HCT116 (cell line): ENCODE measurements around the gene EVC. TPM values are rescaled to one million over a fixed set of nuclear protein-coding genes. Genes with fewer than 3 reads are reported as not detected.

Source experiments
- ATAC-seq: fragments of 200-7000 bp; cut with Tn5 transposase; 2 replicates; pipeline ENCODE4 v1.9.1; 2020; ENCODE audit warnings: mild to moderate bottlenecking, moderate library complexity
- BruUV-seq: library from RNA; stranded (reverse); fragments of 400-500 nt; replicated peaks from 2 replicates; lab custom pipeline; 2021; lab: Mats Ljungman, UMichigan
- CTCF ChIA-PET: fragments of 300-600 bp; sonication (Branson Sonifier 250); formaldehyde crosslinking; loops from one replicate; lab custom pipeline; 2021; ENCODE audit warnings: antibody characterized with exemption; lab: Charles Lee
- POLR2A ChIA-PET: fragments of 300-600, 350-600 bp; sonication (Branson Sonifier 250); formaldehyde crosslinking; loops from one replicate; lab custom pipeline; 2021; ENCODE audit warnings: antibody characterized with exemption; lab: Charles Lee
- RAD21 ChIA-PET, 2 experiments: fragments of 300-600 bp; sonication (Branson Sonifier 250); formaldehyde crosslinking; loops; one replicate each; lab custom pipeline; 2023; ENCODE audit warnings: low total read pairs in 2 of 2; ENCODE audit not compliant: uncharacterized antibody in 2 of 2, unreplicated experiment in 2 of 2, low non-redundant PET in 1 of 2; lab: Charles Lee
- DNase-seq: peaks from one replicate; pipeline ENCODE4 v3.0.0-alpha.2; 2010; ENCODE audit warnings: low read depth, low spot score
- H2AFZ ChIP-seq: fragments of 200-600 bp; shearing (Covaris generic), sonication (generic); 2 replicates; pipeline ENCODE4 v1.6.1; 2017; ENCODE audit warnings: low read depth, mixed run types, mixed read lengths, antibody characterized with exemption, low read length; ENCODE audit not compliant: poor library complexity, severe bottlenecking
- H3K27ac ChIP-seq: 2 replicates; pipeline ENCODE4 v1.5.1; 2012; ENCODE audit warnings: low read depth, low read length
- H3K27me3 ChIP-seq: fragments of 200-600 bp; sonication (generic); 2 replicates; pipeline ENCODE4 v1.6.1; 2016; ENCODE audit warnings: mixed run types, low read length, mixed read lengths; ENCODE audit not compliant: insufficient read depth
- H3K36me3 ChIP-seq, 2 experiments: fragments of 200-500 bp in 1 of 2; fragments of 200-600 bp in 1 of 2; sonication (Bioruptor generic) in 1 of 2; sonication (generic) in 1 of 2; 2 replicates each; pipeline versions ENCODE4 v1.5.1 to v1.6.1; 2014 to 2016; ENCODE audit warnings: low read length in 2 of 2, inconsistent platforms in 1 of 2, mixed read lengths in 1 of 2, mixed run types in 1 of 2; ENCODE audit not compliant: insufficient read depth in 2 of 2, control insufficient read depth in 1 of 2
- H3K4me1 ChIP-seq, 2 experiments: fragments of 200-600 bp in 1 of 2; sonication (generic) in 1 of 2; 2 replicates each; pipeline versions ENCODE4 v1.5.1 to v1.6.1; 2012 to 2017; ENCODE audit warnings: low read length in 2 of 2, inconsistent platforms in 1 of 2, mild to moderate bottlenecking in 1 of 2, mixed read lengths in 1 of 2, mixed run types in 1 of 2, moderate library complexity in 1 of 2; ENCODE audit not compliant: insufficient read depth in 2 of 2, control insufficient read depth in 1 of 2
- H3K4me2 ChIP-seq: fragments of 200-600 bp; sonication (generic); 2 replicates; pipeline ENCODE4 v1.6.1; 2017; ENCODE audit warnings: mixed run types, low read length, mixed read lengths
- H3K4me3 ChIP-seq, 2 experiments: fragments of 200-600 bp in 1 of 2; sonication (generic) in 1 of 2; replicated peaks in 1 of 2; 2 replicates each; pipeline ENCODE4 v1.5.1; 2011 to 2016; ENCODE audit warnings: low read length in 2 of 2, control low read depth in 1 of 2, low read depth in 1 of 2, mild to moderate bottlenecking in 1 of 2, mixed read lengths in 1 of 2, mixed run types in 1 of 2
- H3K79me2 ChIP-seq: fragments of 200-600 bp; sonication (generic); 2 replicates; pipeline ENCODE4 v1.6.1; 2017; ENCODE audit warnings: mild to moderate bottlenecking, mixed run types, low read length, moderate library complexity, mixed read lengths; ENCODE audit not compliant: insufficient read depth
- H3K9ac ChIP-seq: fragments of 200-600 bp; sonication (generic); 2 replicates; pipeline ENCODE4 v1.6.1; 2016; ENCODE audit warnings: low read length, mixed read lengths
- H3K9me2 ChIP-seq: fragments of 200-600 bp; sonication (generic), shearing (Covaris generic); 2 replicates; pipeline ENCODE4 v1.6.1; 2017; ENCODE audit warnings: mixed run types, mild to moderate bottlenecking, moderate library complexity; ENCODE audit not compliant: insufficient read depth
- H3K9me3 ChIP-seq, 2 experiments: fragments of 200-500 bp in 1 of 2; fragments of 200-600 bp in 1 of 2; sonication (Bioruptor generic) in 1 of 2; sonication (generic) in 1 of 2; 2 replicates each; pipeline ENCODE4 v1.6.1; 2014 to 2017; ENCODE audit warnings: low read length in 2 of 2, mixed read lengths in 2 of 2, inconsistent platforms in 1 of 2, low read depth in 1 of 2, mild to moderate bottlenecking in 1 of 2, mixed run types in 1 of 2, moderate library complexity in 1 of 2; ENCODE audit not compliant: control insufficient read depth in 1 of 2, insufficient read depth in 1 of 2
- H4K20me1 ChIP-seq: fragments of 200-600 bp; sonication (generic), shearing (Covaris generic); 2 replicates; pipeline ENCODE4 v1.6.1; 2017; ENCODE audit warnings: mixed run types, mild to moderate bottlenecking, moderate library complexity; ENCODE audit not compliant: insufficient read depth
- CEBPB ChIP-seq: IDR thresholded peaks from 2 replicates; pipeline ENCODE4 v1.6.1; 2012; ENCODE audit warnings: low read depth
- EGR1 ChIP-seq: IDR thresholded peaks from 2 replicates; pipeline ENCODE4 v1.6.1; 2012; ENCODE audit warnings: low read depth
- ELF1 ChIP-seq: IDR thresholded peaks from 2 replicates; pipeline ENCODE4 v1.6.1; 2012; ENCODE audit warnings: low read depth, borderline replicate concordance
- EZH2phosphoT487 ChIP-seq: fragments of 200-600 bp; IDR thresholded peaks from 2 replicates; pipeline ENCODE4 v1.6.1; 2018; ENCODE audit warnings: antibody characterized with exemption, borderline replicate concordance
- FOSL1 ChIP-seq: IDR thresholded peaks from 2 replicates; pipeline ENCODE4 v1.6.1; 2012; ENCODE audit warnings: low read depth
- JUND ChIP-seq: IDR thresholded peaks from 2 replicates; pipeline ENCODE4 v1.6.1; 2012
- MAX ChIP-seq: IDR thresholded peaks from 2 replicates; pipeline ENCODE4 v1.6.1; 2012
- POLR2A ChIP-seq: IDR thresholded peaks from 2 replicates; pipeline ENCODE4 v1.7.0; 2011; ENCODE audit warnings: borderline replicate concordance; ENCODE audit not compliant: insufficient read depth, insufficient read length; ENCODE audit errors: extremely low read depth
- RAD21 ChIP-seq: IDR thresholded peaks from 2 replicates; pipeline ENCODE4 v1.6.1; 2012; ENCODE audit warnings: low read depth, mild to moderate bottlenecking
- REST ChIP-seq: IDR thresholded peaks from 2 replicates; pipeline ENCODE4 v1.6.1; 2012; ENCODE audit warnings: low read depth
- SP1 ChIP-seq: IDR thresholded peaks from 2 replicates; pipeline ENCODE4 v1.6.1; 2012; ENCODE audit warnings: low read depth
- TCF7L2 ChIP-seq: IDR thresholded peaks from 2 replicates; pipeline ENCODE4 v1.7.0; 2011; ENCODE audit warnings: borderline replicate concordance, inconsistent platforms; ENCODE audit not compliant: insufficient read depth, insufficient read length; ENCODE audit errors: extremely low read depth
- YY1 ChIP-seq: IDR thresholded peaks from 2 replicates; pipeline ENCODE4 v1.6.1; 2011; ENCODE audit warnings: low read length, low read depth, moderate library complexity, mild to moderate bottlenecking; ENCODE audit not compliant: insufficient replicate concordance; ENCODE audit errors: extremely low read depth
- ZBTB33 ChIP-seq: IDR thresholded peaks from 2 replicates; pipeline ENCODE4 v1.6.1; 2011; ENCODE audit warnings: mild to moderate bottlenecking, low read length, moderate library complexity; ENCODE audit not compliant: insufficient replicate concordance; ENCODE audit errors: extremely low read depth
- ZFX ChIP-seq: fragments of 450-650 bp; IDR thresholded peaks from 2 replicates; pipeline ENCODE4 v1.6.1; 2017
- ZNF274 ChIP-seq: fragments of 200-500 bp; sonication (Bioruptor generic); IDR thresholded peaks from 2 replicates; pipeline ENCODE4 v1.6.1; 2014; ENCODE audit warnings: mild to moderate bottlenecking, low read depth, low read length, inconsistent platforms
- intact Hi-C: fragments of 100-400 bp; cut with micrococcal nuclease; formaldehyde crosslinking; loops from 2 replicates; pipeline ENCODE4 v1.10.0; 2022
- total RNA-seq: library from RNA; stranded (reverse); gene quantifications from one replicate; pipeline ENCODE4 v1.2.1, GENCODE V29; 2021; ENCODE audit not compliant: unreplicated experiment

The EVC gene
- total RNA-seq, 1 experiment from 2014 or later: 0.15 TPM

GRCh38 chr4:5755679-5756078, 44.7 kb downstream of the EVC start:
- Histone ChIP-seq H3K79me2 (no peaks in the 10 kb centered on the region), H4K20me1 (no peaks in the 10 kb centered on the region), H3K27ac (no peak overlapping the region), H3K27me3 (no peaks in the 10 kb centered on the region), H3K4me2 (no peak overlapping the region), H3K9me2 (no peaks in the 10 kb centered on the region), H2AFZ (no peak overlapping the region), H3K36me3 (no peaks in the 10 kb centered on the region), H3K9me3 (no peaks in the 10 kb centered on the region), H3K4me3 (no peak overlapping the region), H3K4me1 (peaks cover 16 to 61% of the 10 kb centered on the region in 2 experiments), H3K9ac (no peak overlapping the region)
- DNase-seq (no peak), ATAC-seq (no peak)
- intact Hi-C loops: no loop called here
- BruUV-seq: no TSS peak
- RAD21 ChIA-PET: no interaction called here
- no peak for TF ChIP-seq EGR1
- TF ChIP-seq EZH2phosphoT487: no peak
- TF ChIP-seq POLR2A: no peak
- TF ChIP-seq ZFX: no peak
- no peak for TF ChIP-seq JUND
- CTCF ChIA-PET: no interaction called here
- POLR2A ChIA-PET: no interaction called here

DNA sequence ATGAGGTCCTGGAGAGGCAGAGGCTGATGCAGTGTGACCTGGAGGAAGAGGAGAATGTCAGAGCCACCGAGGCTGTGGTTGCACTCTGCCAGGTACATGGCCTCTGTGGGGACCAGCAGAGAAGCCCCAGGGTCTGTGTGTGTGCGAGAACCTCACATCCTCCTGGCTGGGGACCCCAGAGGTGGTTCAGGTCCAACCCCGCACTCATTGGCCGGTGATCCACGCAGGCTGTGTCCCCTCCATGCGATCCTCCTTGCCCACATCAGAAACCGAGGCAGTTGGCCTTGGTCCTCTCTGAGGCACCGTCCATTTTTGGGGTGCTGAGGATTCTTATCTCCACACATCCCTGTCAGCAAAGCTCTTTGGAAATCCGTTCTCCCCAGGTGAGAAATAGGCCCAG, 45.3 kb downstream of the EVC start:
- RAD21 ChIA-PET: no interaction called here
- CTCF ChIA-PET: no interaction called here
- H3K9ac ChIP-seq: no peak overlapping the region
- H3K9me2 ChIP-seq: no peaks in the 10 kb centered on the region
- intact Hi-C loops: no loop called here
- no peak for DNase-seq
- no TSS peak for BruUV-seq
- no peak overlapping the region for H3K27ac ChIP-seq
- no peaks in the 10 kb centered on the region for H3K27me3 ChIP-seq
- no peak overlapping the region for H3K4me2 ChIP-seq
- ATAC-seq: no peak
- H3K9me3 ChIP-seq: no peaks in the 10 kb centered on the region
- H4K20me1 ChIP-seq: no peaks in the 10 kb centered on the region
- no peak overlapping the region for H3K4me3 ChIP-seq
- H3K79me2 ChIP-seq: no peaks in the 10 kb centered on the region
- peaks cover 16 to 66% of the 10 kb centered on the region in 2 experiments for H3K4me1 ChIP-seq
- POLR2A ChIA-PET: no interaction called here
- H3K36me3 ChIP-seq: no peaks in the 10 kb centered on the region
- H2AFZ ChIP-seq: no peak overlapping the region
- TF ChIP-seq REST (no peak), YY1 (no peak), ZNF274 (no peak), POLR2A (no peak), ELF1 (no peak), EGR1 (no peak), CEBPB (no peak), FOSL1 (no peak), MAX (no peak), ZBTB33 (no peak), TCF7L2 (no peak), ZFX (no peak), SP1 (no peak), RAD21 (no peak), EZH2phosphoT487 (no peak)
